Measurements from ENCODE around the gene KRT26.

The KRT26 gene

DNA sequence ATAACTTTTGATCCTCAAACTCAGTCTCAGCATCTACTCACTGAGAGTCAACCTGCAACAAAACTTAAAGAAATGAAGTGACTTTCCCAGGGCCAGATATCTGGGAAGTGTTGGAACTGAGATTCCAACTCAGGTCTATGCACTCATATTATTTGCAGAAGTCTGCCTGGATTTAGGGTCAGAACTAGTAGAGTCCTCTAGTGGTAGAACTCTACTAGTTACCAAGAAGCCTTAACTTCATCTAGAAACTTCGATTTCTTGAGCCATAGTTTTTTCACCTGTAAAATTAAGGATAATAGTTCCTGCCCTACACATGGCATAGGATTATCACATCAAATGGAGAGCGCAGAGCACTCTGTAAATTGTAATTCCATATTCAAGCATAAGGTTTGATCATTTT, 45.1 kb downstream of the KRT26 start:
- no peak for DNase-seq

DNA sequence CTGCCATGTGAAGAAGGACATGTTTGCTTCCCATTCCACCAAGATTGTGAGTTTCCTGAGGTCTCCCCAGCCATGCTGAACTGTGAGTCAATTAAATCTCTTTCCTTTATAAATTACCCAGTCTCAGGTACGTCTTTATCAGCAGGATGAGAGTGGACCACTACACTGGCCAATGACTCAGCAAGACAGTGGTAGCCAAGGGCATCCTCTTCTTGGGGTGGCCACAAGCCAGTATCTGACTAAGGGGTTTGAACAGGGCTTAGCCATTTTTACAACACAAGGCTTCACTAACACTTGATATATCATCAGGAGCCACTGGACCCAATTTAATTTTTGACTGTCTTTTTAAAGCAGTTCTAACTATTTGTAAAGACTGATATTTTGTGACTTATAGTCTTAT, 47.3 kb downstream of the KRT26 start:
- no peak for DNase-seq

DNA sequence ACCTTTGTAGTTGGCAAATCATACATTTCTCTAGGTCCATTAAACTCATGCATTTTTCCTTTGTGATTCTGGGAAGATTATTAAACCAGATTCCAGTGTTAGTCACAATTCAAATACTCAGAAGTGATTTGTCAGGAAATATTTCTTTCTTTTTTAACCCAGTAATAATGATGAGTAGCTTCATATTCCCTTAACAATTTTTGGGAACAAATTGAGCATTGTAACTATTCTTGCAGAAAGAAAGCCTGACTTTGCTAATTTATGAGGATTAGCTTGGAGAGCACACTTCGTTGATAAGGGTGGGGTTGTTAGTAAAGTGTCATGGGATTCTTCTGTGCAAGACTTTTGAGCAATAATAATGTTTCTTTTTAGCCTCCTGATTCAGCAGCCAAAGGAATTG, 49.8 kb downstream of the KRT26 start:
- DNase-seq = no peak

DNA sequence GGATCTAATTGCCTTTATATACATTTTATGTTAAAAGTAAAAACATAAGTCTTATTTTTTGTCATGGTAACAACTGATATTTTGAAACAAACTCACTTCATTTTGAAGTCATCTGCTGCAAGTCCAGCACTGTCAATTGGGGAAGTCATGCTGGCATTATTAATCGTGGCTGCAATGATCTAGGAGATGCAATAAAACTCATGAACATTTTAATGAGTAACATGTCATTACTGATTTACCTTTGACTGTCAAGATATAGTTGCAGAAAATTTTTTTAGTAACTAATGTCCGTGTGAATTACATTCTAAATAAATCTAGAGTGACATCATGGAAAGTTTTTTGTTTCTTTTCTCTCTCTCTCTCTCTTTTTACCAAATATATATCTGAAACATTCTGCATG, 51.1 kb downstream of the KRT26 start:
- no peak for DNase-seq

DNA sequence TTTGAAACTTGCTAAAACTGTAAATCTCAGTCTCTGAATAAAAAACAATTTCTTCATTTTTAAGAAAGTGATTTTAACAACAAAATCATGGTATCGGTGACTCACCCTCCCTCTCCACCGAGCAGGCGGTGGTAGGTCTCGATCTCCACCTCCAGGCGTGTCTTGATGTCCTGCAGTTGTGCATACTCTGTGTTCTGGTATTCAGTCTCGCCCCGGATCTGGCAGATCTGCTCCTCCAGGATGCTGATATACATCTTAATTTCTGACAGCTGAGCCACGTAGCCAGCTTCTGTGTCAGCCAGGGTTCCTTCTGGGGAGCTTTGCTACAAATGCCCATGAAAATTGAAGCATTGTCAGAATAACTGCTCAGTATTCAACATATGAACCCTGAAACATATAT, 53.1 kb downstream of the KRT26 start:
- no peak for DNase-seq

DNA sequence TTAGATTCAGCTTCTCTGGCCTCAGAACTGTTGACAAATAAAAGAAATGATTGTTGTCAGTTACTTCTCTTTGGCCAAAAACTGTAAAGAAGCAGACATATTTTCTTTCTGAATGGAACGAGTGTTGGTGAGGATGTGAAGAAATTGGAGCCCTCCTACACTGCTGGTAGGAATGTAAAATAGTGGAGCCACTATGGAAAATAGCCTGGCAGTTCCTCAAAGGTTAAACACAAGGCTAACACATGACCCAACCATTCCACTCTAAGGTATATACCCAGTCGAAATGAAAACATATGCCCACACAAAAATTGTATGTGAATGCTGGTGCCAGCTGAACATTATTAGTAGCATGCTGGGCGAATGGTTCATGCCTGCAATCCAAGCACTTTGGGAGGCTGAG, 54.2 kb downstream of the KRT26 start:
- no peak for DNase-seq
